ENCODE results near the gene MYRFL. TPM values are rescaled to one million over a fixed set of nuclear protein-coding genes. Genes with fewer than 3 reads are reported as not detected.

Gene MYRFL
- total and polyA plus RNA-seq, 2 of the 8 experiments (the other 6 are each of a cell fraction or from before 2014, with no cell fraction given): 1.1 to 2.0 TPM

GRCh38 chr12:69894800-69895383 is 69.9 kb downstream of the MYRFL start:
- Histone ChIP-seq H2AK5ac (ENCODE audit: low read depth, low read length) (no peak overlapping the region), H3K4me3 (ENCODE audit: extremely low read depth in 1 of 4, insufficient read depth in 2 of 4, low read depth in 3 of 4, low read length in 4 of 4) (no peak overlapping the region; a peak in 1 of 8 replicates), H4K5ac (ENCODE audit: insufficient read length, low read depth, low read length) (no peak overlapping the region), H2BK120ac (replicated peaks; ENCODE audit: low read depth, low read length) (no peak overlapping the region), H2BK5ac (ENCODE audit: low read depth, low read length) (peak overlapping the region; percentile 89; the same call in 1 of the 2 replicates), H3K4me2 (ENCODE audit: insufficient read depth in 1 of 2, low read depth in 2 of 2, low read length in 2 of 2) (peak overlapping the region in 1 of 2 experiments; percentile 12; a peak in 2 of 4 replicates), H3K23me2 (ENCODE audit: low read depth, low read length) (peaks cover 3% of the 10 kb centered on the region; the same call in 1 of the 2 replicates), H3K79me1 (ENCODE audit: low read depth, low read length) (no peaks in the 10 kb centered on the region), H4K91ac (replicated peaks; ENCODE audit: insufficient read length, low read length) (no peak overlapping the region), H3K14ac (ENCODE audit: insufficient read length) (no peak overlapping the region), H3K27ac (ENCODE audit: low read depth, low read length) (no peak overlapping the region), H3K4me1 (replicated peaks in 1 of 4; ENCODE audit: control insufficient read depth in 3 of 4, insufficient read depth in 4 of 4, low read length in 3 of 4) (peaks cover 2 to 28% (median 22%) of the 10 kb centered on the region in 4 experiments; a peak in 6 of 7 replicates), H3K79me2 (ENCODE audit: control insufficient read depth in 1 of 2, insufficient read depth in 2 of 2, low read length in 2 of 2) (no peaks in the 10 kb centered on the region), H3K18ac (ENCODE audit: extremely low read depth, low read length) (peak overlapping the region; percentile 81), H4K8ac (ENCODE audit: extremely low read depth, insufficient read depth, low read length) (no peak overlapping the region), H3K56ac (replicated peaks; ENCODE audit: insufficient read length, low read depth, low read length) (no peak overlapping the region), H2AFZ (ENCODE audit: low read length) (no peak overlapping the region), H3K27me3 (replicated peaks in 1 of 4; ENCODE audit: control insufficient read depth in 3 of 4, extremely low read depth in 1 of 4, insufficient read depth in 3 of 4, low read length in 3 of 4) (no peaks in the 10 kb centered on the region), H2BK20ac (ENCODE audit: low read length) (peak overlapping the region; percentile 81; the same call in 1 of the 2 replicates), H3K9me3 (ENCODE audit: insufficient read depth in 2 of 2, low read depth in 1 of 2, low read length in 1 of 2) (no peaks in the 10 kb centered on the region), H2BK12ac (ENCODE audit: low read depth, low read length) (peak overlapping the region; percentile 72; the same call in 1 of the 2 replicates), H2BK15ac (ENCODE audit: low read length) (no peak overlapping the region), H4K20me1 (replicated peaks in 1 of 2; ENCODE audit: control insufficient read depth in 1 of 2, insufficient read depth in 2 of 2, low read length in 2 of 2) (no peaks in the 10 kb centered on the region), H3K4ac (replicated peaks; ENCODE audit: insufficient read length, low read depth, low read length) (no peak overlapping the region), H3K36me3 (ENCODE audit: control insufficient read depth in 2 of 4, insufficient read depth in 4 of 4, low read length in 3 of 4) (no peaks in the 10 kb centered on the region), H3K9ac (replicated peaks in 1 of 4; ENCODE audit: extremely low read depth in 1 of 4, low read depth in 3 of 4, low read length in 3 of 4) (no peak overlapping the region; a peak in 1 of 7 replicates), H3K23ac (ENCODE audit: insufficient read length) (no peak overlapping the region)
- FAIRE-seq (peak; percentile 92), DNase-seq (ENCODE audit: low read depth in 1 of 2, low spot score in 2 of 2) (no peak)
- CTCF ChIA-PET (ENCODE audit: partially characterized antibody): interaction anchor here (2.5 kb wide), 1 partner anchor 15 kb away, joined by 9 read pairs; no protein-coding TSS in a partner anchor
- WGBS, 2 experiments (ENCODE audit: extremely low coverage in 1 of 2, insufficient coverage in 1 of 2, insufficient read length in 1 of 2, insufficient replicate concordance in 2 of 2, low coverage in 1 of 2, low lambda C conversion rate in 2 of 2, missing lambda C conversion rate in 1 of 2): 67% methylated on average over 4 of the region's 4 CpGs; no CpG with 5 or more reads in 1 of the 2 experiments
- TF ChIP-seq SIN3A (conservative IDR thresholded peaks at IDR 0.05 in 1 of 2, IDR thresholded peaks at IDR 0.05 in 1 of 2; ENCODE audit: low read depth in 1 of 2, low read length in 2 of 2) (no peak), PHF8 (conservative IDR thresholded peaks at IDR 0.05; ENCODE audit: low read depth, low read length) (no peak), GABPA (IDR thresholded peaks at IDR 0.05; ENCODE audit: borderline replicate concordance, insufficient read depth, low read length) (no peak), TEAD4 (IDR thresholded peaks at IDR 0.05; ENCODE audit: low read depth, low read length) (0 out of 2 replicates have a peak, but pooled peaks have one; percentile 73), NANOG (IDR thresholded peaks at IDR 0.05; ENCODE audit: insufficient read depth, low read depth, low read length, poor library complexity, severe bottlenecking) (peak; percentile 77), MAX (IDR thresholded peaks at IDR 0.05) (peak; percentile 31; the same call in 1 of the 2 replicates), KDM1A (IDR thresholded peaks at IDR 0.05; ENCODE audit: borderline replicate concordance, low read length) (0 out of 2 replicates have a peak, but pooled peaks have one; percentile 38), BACH1 (IDR thresholded peaks at IDR 0.05; ENCODE audit: low read length) (no peak), CREB1 (IDR thresholded peaks at IDR 0.05) (no peak), TAF1 (IDR thresholded peaks at IDR 0.05; ENCODE audit: low read depth, low read length) (0 out of 2 replicates have a peak, but pooled peaks have one; percentile 28), SP2 (IDR thresholded peaks at IDR 0.05; ENCODE audit: low read length) (no peak), CHD1 (IDR thresholded peaks at IDR 0.05; ENCODE audit: low read depth, low read length) (no peak), KDM5A (IDR thresholded peaks at IDR 0.05; ENCODE audit: low read length) (no peak)
- POLR2A ChIA-PET (ENCODE audit: partially characterized antibody): interaction anchor here (1.2 kb wide), 1 partner anchor 118 kb away, joined by 3 read pairs; no protein-coding TSS in a partner anchor
